Peyer's patch (tissue), 4 donors: Measurements from ENCODE around the gene ACP4. TPM values are rescaled to one million over a fixed set of nuclear protein-coding genes. Genes with fewer than 3 reads are reported as not detected.
"Not testable (repeated sequence)": the region's sequence is repeated elsewhere in the genome, so short reads cannot be mapped to it uniquely, and the experiment has no call there.

ENCODE experiments used
- DNase-seq, 3 donors: peaks; one replicate each; pipeline ENCODE4 v3.0.0-alpha.2; 2017 to 2019
- H3K27ac ChIP-seq, 4 donors: fragments of 200-600 bp; sonication (generic); one replicate each; pipeline ENCODE4 v1.5.1; 2016 to 2019
- H3K27me3 ChIP-seq, 2 donors: fragments of 200-600 bp; sonication (generic); one replicate each; pipeline ENCODE4 v1.5.1; 2019
- H3K36me3 ChIP-seq, 3 donors: fragments of 200-600 bp; sonication (generic); one replicate each; pipeline ENCODE4 v1.5.1; 2016 to 2019
- H3K4me1 ChIP-seq, 4 donors: fragments of 200-600 bp; sonication (generic); one replicate each; pipeline ENCODE4 v1.5.1; 2016 to 2019
- H3K4me3 ChIP-seq, 4 donors: fragments of 200-600 bp; sonication (generic); 1 replicate in 3 of 4; 2 replicates in 1 of 4; pipeline ENCODE4 v1.5.1; 2016 to 2019; ENCODE audit warnings: mild to moderate bottlenecking in 1 of 4
- H3K9me3 ChIP-seq, 4 donors: fragments of 200-600 bp; sonication (generic); one replicate each; pipeline ENCODE4 v1.5.1; 2016 to 2019; ENCODE audit warnings: mild to moderate bottlenecking in 1 of 4
- CTCF ChIP-seq, 6 experiments: fragments of 450-650 bp in 4 of 6; fragments of 200-600 bp in 2 of 6; sonication (generic) in 1 of 6; IDR thresholded peaks; one replicate each; pipeline ENCODE4 v1.5.1; 2017 to 2019; ENCODE audit warnings: antibody characterized with exemption in 6 of 6, mild to moderate bottlenecking in 3 of 6, moderate library complexity in 1 of 6
- POLR2A ChIP-seq, 2 donors: fragments of 450-650 bp; IDR thresholded peaks; one replicate each; pipeline ENCODE4 v1.5.1; 2017; ENCODE audit warnings: antibody characterized with exemption in 2 of 2, mild to moderate bottlenecking in 2 of 2, moderate library complexity in 2 of 2
- total RNA-seq, 4 donors: library from RNA; depleted of rRNA; stranded (reverse); fragments of >200 nt; gene quantifications; one replicate each; pipeline ENCODE4 v1.1.0, GENCODE V29; 2016

The ACP4 gene
- total RNA-seq, 4 donors from 2014 or later = not detected

- H3K27me3 ChIP-seq = no peaks in the 10 kb centered on the region
- no peaks in the 10 kb centered on the region for H3K4me1 ChIP-seq
- no peak overlapping the region for H3K4me3 ChIP-seq
- no peak for DNase-seq
- no peak overlapping the region for H3K27ac ChIP-seq
- no peak for TF ChIP-seq CTCF (IDR thresholded peaks at IDR 0.05)
- no peak for TF ChIP-seq POLR2A (IDR thresholded peaks at IDR 0.05)
- H3K36me3 ChIP-seq = no peaks in the 10 kb centered on the region
- H3K9me3 ChIP-seq = no peaks in the 10 kb centered on the region
Observed at GRCh38 chr19:50750010-50750409, 40.2 kb upstream of the ACP4 start.

GRCh38 chr19:50753879-50754278 is 36.3 kb upstream of the ACP4 start:
- H3K36me3 ChIP-seq = no peaks in the 10 kb centered on the region
- no peaks in the 10 kb centered on the region for H3K9me3 ChIP-seq
- H3K4me3 ChIP-seq = no peak overlapping the region
- TF ChIP-seq CTCF (IDR thresholded peaks at IDR 0.05) (no peak), POLR2A (IDR thresholded peaks at IDR 0.05) (no peak)
- DNase-seq = no peak
- H3K4me1 ChIP-seq = no peaks in the 10 kb centered on the region
- H3K27ac ChIP-seq = no peak overlapping the region
- no peaks in the 10 kb centered on the region for H3K27me3 ChIP-seq

GRCh38 chr19:50756244-50756643 is 34.0 kb upstream of the ACP4 start:
- not testable (repeated sequence) for H3K36me3 ChIP-seq, H3K27ac ChIP-seq, H3K4me3 ChIP-seq, H3K27me3 ChIP-seq, H3K9me3 ChIP-seq, DNase-seq, H3K4me1 ChIP-seq

GRCh38 chr19:50757624-50758023 is 32.6 kb upstream of the ACP4 start:
- not testable (repeated sequence) for H3K27me3 ChIP-seq, H3K36me3 ChIP-seq, H3K4me3 ChIP-seq, H3K4me1 ChIP-seq, H3K9me3 ChIP-seq, DNase-seq, H3K27ac ChIP-seq

- not testable (repeated sequence) for H3K27ac ChIP-seq, DNase-seq, H3K36me3 ChIP-seq, H3K4me3 ChIP-seq, H3K4me1 ChIP-seq, H3K27me3 ChIP-seq, H3K9me3 ChIP-seq
Observed at GRCh38 chr19:50759076-50759475, 31.1 kb upstream of the ACP4 start.

- no peaks in the 10 kb centered on the region for H3K36me3 ChIP-seq
- no peak overlapping the region for H3K4me3 ChIP-seq
- H3K4me1 ChIP-seq = no peaks in the 10 kb centered on the region
- H3K27ac ChIP-seq = no peak overlapping the region
- DNase-seq = no peak
- no peaks in the 10 kb centered on the region for H3K9me3 ChIP-seq
- TF ChIP-seq CTCF (IDR thresholded peaks at IDR 0.05) = no peak
- TF ChIP-seq POLR2A (IDR thresholded peaks at IDR 0.05) = no peak
- H3K27me3 ChIP-seq = no peaks in the 10 kb centered on the region
Observed at GRCh38 chr19:50759886-50760285, 30.3 kb upstream of the ACP4 start.

- DNase-seq, H3K9me3 ChIP-seq, H3K27me3 ChIP-seq, H3K4me1 ChIP-seq, H3K4me3 ChIP-seq, H3K36me3 ChIP-seq, H3K27ac ChIP-seq: not testable (repeated sequence)
Observed at GRCh38 chr19:50761501-50761900, 28.7 kb upstream of the ACP4 start.

GRCh38 chr19:50763521-50763920 is 26.7 kb upstream of the ACP4 start:
- not testable (repeated sequence) for DNase-seq, H3K36me3 ChIP-seq, H3K27ac ChIP-seq, H3K9me3 ChIP-seq, H3K4me3 ChIP-seq, H3K4me1 ChIP-seq, H3K27me3 ChIP-seq

- Histone ChIP-seq H3K27ac (no peak overlapping the region), H3K4me3 (no peak overlapping the region), H3K27me3 (no peaks in the 10 kb centered on the region), H3K4me1 (no peaks in the 10 kb centered on the region), H3K9me3 (no peaks in the 10 kb centered on the region), H3K36me3 (no peaks in the 10 kb centered on the region)
- no peak for DNase-seq
- TF ChIP-seq CTCF (IDR thresholded peaks at IDR 0.05) (no peak), POLR2A (IDR thresholded peaks at IDR 0.05) (no peak)
Observed at GRCh38 chr19:50764409-50764808, 25.8 kb upstream of the ACP4 start.

- H3K4me1 ChIP-seq, H3K9me3 ChIP-seq, H3K36me3 ChIP-seq, H3K4me3 ChIP-seq, H3K27me3 ChIP-seq, DNase-seq, H3K27ac ChIP-seq: not testable (repeated sequence)
Observed at GRCh38 chr19:50766746-50767145, 23.5 kb upstream of the ACP4 start.

- H3K9me3 ChIP-seq, H3K4me3 ChIP-seq, H3K4me1 ChIP-seq, DNase-seq, H3K36me3 ChIP-seq, H3K27ac ChIP-seq, H3K27me3 ChIP-seq: not testable (repeated sequence)
Observed at GRCh38 chr19:50767263-50767662, 23.0 kb upstream of the ACP4 start.
